Breast epithelium (tissue), 3 donors: ENCODE results near the gene MED28.

Experiments
- POLR2A ChIP-seq: fragments of 450-650 bp; IDR thresholded peaks from one replicate; pipeline ENCODE4 v1.6.1; 2016; ENCODE audit warnings: antibody characterized with exemption, mild to moderate bottlenecking, moderate library complexity
- TF ChIP-seq, protein P1 (sequence below), 3 donors: fragments of 450-650 bp; IDR thresholded peaks; one replicate each; pipeline ENCODE4 v1.5.1; 2016 to 2017; ENCODE audit warnings: antibody characterized with exemption in 3 of 3, mild to moderate bottlenecking in 3 of 3, moderate library complexity in 3 of 3

DNA sequence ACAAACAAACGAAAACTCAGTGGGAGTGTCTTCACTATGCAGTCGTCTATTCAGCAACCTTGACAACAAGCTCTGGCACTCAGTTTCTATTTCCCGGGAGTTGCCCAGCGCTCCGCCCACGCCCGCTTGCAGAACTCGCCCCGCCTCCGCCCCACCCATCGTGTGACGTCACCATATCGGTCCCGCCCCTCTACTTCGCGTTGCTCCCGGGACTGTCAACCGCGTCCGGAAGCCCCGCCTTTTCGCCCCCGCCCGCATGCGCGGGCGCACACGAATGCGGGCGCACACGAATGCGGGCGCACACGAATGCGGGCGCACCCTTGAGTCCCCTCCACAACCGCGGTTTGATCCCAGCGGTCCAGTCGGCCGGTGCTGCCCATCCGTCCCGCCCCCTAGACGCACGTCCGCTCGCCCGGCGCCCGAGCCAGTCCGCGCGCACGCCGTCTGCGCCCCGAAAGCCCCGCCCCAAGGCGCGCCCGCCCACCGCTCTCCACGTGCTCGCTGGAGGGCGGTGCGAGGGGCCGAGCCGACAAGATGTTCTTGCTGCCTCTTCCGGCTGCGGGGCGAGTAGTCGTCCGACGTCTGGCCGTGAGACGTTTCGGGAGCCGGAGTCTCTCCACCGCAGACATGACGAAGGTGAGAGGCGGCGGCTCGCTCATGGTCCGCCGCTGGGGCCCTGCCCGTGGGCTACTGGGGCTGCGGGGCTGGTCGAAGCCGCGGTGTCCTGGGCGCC lies 37.3 kb upstream of the MED28 start, which contains the start of gene LAP3:
- TF ChIP-seq, protein P1, sequence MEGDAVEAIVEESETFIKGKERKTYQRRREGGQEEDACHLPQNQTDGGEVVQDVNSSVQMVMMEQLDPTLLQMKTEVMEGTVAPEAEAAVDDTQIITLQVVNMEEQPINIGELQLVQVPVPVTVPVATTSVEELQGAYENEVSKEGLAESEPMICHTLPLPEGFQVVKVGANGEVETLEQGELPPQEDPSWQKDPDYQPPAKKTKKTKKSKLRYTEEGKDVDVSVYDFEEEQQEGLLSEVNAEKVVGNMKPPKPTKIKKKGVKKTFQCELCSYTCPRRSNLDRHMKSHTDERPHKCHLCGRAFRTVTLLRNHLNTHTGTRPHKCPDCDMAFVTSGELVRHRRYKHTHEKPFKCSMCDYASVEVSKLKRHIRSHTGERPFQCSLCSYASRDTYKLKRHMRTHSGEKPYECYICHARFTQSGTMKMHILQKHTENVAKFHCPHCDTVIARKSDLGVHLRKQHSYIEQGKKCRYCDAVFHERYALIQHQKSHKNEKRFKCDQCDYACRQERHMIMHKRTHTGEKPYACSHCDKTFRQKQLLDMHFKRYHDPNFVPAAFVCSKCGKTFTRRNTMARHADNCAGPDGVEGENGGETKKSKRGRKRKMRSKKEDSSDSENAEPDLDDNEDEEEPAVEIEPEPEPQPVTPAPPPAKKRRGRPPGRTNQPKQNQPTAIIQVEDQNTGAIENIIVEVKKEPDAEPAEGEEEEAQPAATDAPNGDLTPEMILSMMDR (IDR thresholded peaks at IDR 0.05), result no peak
- peak; percentile 48 for TF ChIP-seq POLR2A
